Hepatocyte (in vitro differentiated cells): ENCODE measurements around the gene CLIP3. TPM values are rescaled to one million over a fixed set of nuclear protein-coding genes. Genes with fewer than 3 reads are reported as not detected.

Experiments used
- DNase-seq: peaks from one replicate; pipeline ENCODE4 v3.0.0-alpha.2; 2016; ENCODE audit warnings: low spot score
- H2AFZ ChIP-seq: fragments of 200-600 bp; sonication (generic); 2 replicates; pipeline ENCODE4 v1.6.0; 2016; ENCODE audit warnings: antibody characterized with exemption, mild to moderate bottlenecking
- H3K27ac ChIP-seq: fragments of 200-600 bp; sonication (generic); 2 replicates; pipeline ENCODE4 v1.5.1; 2016; ENCODE audit warnings: mild to moderate bottlenecking
- H3K27me3 ChIP-seq: fragments of 200-600 bp; sonication (generic); 2 replicates; pipeline ENCODE4 v1.6.1; 2016
- H3K36me3 ChIP-seq: fragments of 200-600 bp; sonication (generic); replicated peaks from 2 replicates; pipeline ENCODE4 v1.5.1; 2016; ENCODE audit warnings: low read depth; ENCODE audit not compliant: insufficient read depth
- H3K4me1 ChIP-seq: fragments of 200-600 bp; sonication (generic); 2 replicates; pipeline ENCODE4 v1.5.1; 2016; ENCODE audit warnings: mild to moderate bottlenecking, moderate library complexity; ENCODE audit not compliant: insufficient read depth
- H3K4me2 ChIP-seq: fragments of 200-600 bp; sonication (generic); 2 replicates; pipeline ENCODE4 v1.6.0; 2016
- H3K4me3 ChIP-seq: fragments of 200-600 bp; sonication (generic); 2 replicates; pipeline ENCODE4 v1.5.1; 2016; ENCODE audit warnings: mild to moderate bottlenecking
- H3K79me2 ChIP-seq: fragments of 200-600 bp; sonication (generic); 2 replicates; pipeline ENCODE4 v1.6.0; 2017; ENCODE audit warnings: mild to moderate bottlenecking
- H3K9me2 ChIP-seq: fragments of 200-600 bp; sonication (generic); replicated peaks from 2 replicates; pipeline ENCODE4 v1.6.0; 2017; ENCODE audit warnings: mild to moderate bottlenecking; ENCODE audit not compliant: insufficient read depth
- H3K9me3 ChIP-seq: fragments of 200-600 bp; sonication (generic); 2 replicates; pipeline ENCODE4 v1.5.1; 2016; ENCODE audit warnings: low read depth, mild to moderate bottlenecking
- H4K20me1 ChIP-seq: fragments of 200-600 bp; sonication (generic); 2 replicates; pipeline ENCODE4 v1.6.0; 2016; ENCODE audit warnings: mild to moderate bottlenecking; ENCODE audit not compliant: insufficient read depth, poor library complexity, severe bottlenecking
- CTCF ChIP-seq: fragments of 200-600 bp; sonication (generic); IDR thresholded peaks from 2 replicates; pipeline ENCODE4 v1.5.1; 2016; ENCODE audit warnings: antibody characterized with exemption, mild to moderate bottlenecking; ENCODE audit not compliant: poor library complexity
- EZH2 ChIP-seq: fragments of 200-600 bp; sonication (generic); IDR thresholded peaks from 2 replicates; pipeline ENCODE4 v1.6.1; 2016; ENCODE audit warnings: antibody characterized with exemption, mild to moderate bottlenecking, borderline replicate concordance
- EZH2phosphoT487 ChIP-seq: fragments of 200-600 bp; sonication (generic); IDR thresholded peaks from one replicate; pipeline ENCODE4 v1.6.1; 2018; ENCODE audit warnings: antibody characterized with exemption, mild to moderate bottlenecking, low read depth, moderate library complexity; ENCODE audit not compliant: unreplicated experiment, severe bottlenecking
- WGBS: methylation state at CpG from one replicate; pipeline ENCODE4 v1.1.6; 2016; ENCODE audit warnings: low lambda C conversion rate; ENCODE audit errors: missing lambda C conversion rate; 5-methylcytosine and 5-hydroxymethylcytosine counted together
- polyA plus RNA-seq: library from polyadenylated mRNA; unstranded; fragments of >200 nt; fragmentation: Nextera tagmentation; extraction: Ambion mirVana; gene quantifications from 2 replicates; pipeline ENCODE4 v1.2.1, GENCODE V29; 2016
- total RNA-seq: library from RNA; depleted of rRNA; stranded (reverse); fragments of >200 nt; gene quantifications from 2 replicates; pipeline ENCODE4 v1.2.3, GENCODE V29; 2014

Gene CLIP3
- total and polyA plus RNA-seq, 2 experiments from 2014 or later: 5.1 to 19.5 TPM

- H3K4me2 ChIP-seq: no peak overlapping the region
- no peak overlapping the region for H3K27ac ChIP-seq
- H3K36me3 ChIP-seq: no peaks in the 10 kb centered on the region
- H2AFZ ChIP-seq: no peak overlapping the region
- peaks cover 34% of the 10 kb centered on the region for H3K79me2 ChIP-seq
- H3K4me1 ChIP-seq: no peaks in the 10 kb centered on the region
- H3K27me3 ChIP-seq: no peaks in the 10 kb centered on the region
- H3K9me2 ChIP-seq: no peaks in the 10 kb centered on the region
- WGBS: 96% methylated on average over 3 of the region's 3 CpGs
- H3K9me3 ChIP-seq: no peaks in the 10 kb centered on the region
- no peak for DNase-seq
- TF ChIP-seq EZH2: no peak
- no peak for TF ChIP-seq CTCF
- TF ChIP-seq EZH2phosphoT487: no peak
- no peak overlapping the region for H3K4me3 ChIP-seq
- no peaks in the 10 kb centered on the region for H4K20me1 ChIP-seq
These were observed 31.1 kb downstream of the CLIP3 start for GRCh38 chr19:36001605-36002004.

- no peaks in the 10 kb centered on the region for H3K27me3 ChIP-seq
- no peaks in the 10 kb centered on the region for H3K9me2 ChIP-seq
- peak overlapping the region; percentile 91 for H3K4me2 ChIP-seq
- H2AFZ ChIP-seq: no peak overlapping the region
- WGBS: 94% methylated on average over 8 of the region's 8 CpGs
- no peaks in the 10 kb centered on the region for H4K20me1 ChIP-seq
- no peaks in the 10 kb centered on the region for H3K9me3 ChIP-seq
- DNase-seq: no peak
- H3K79me2 ChIP-seq: peaks cover 47% of the 10 kb centered on the region
- TF ChIP-seq EZH2phosphoT487 (no peak), CTCF (no peak), EZH2 (no peak)
- no peaks in the 10 kb centered on the region for H3K4me1 ChIP-seq
- no peak overlapping the region for H3K4me3 ChIP-seq
- H3K36me3 ChIP-seq: no peaks in the 10 kb centered on the region
- H3K27ac ChIP-seq: no peak overlapping the region
These were observed 35.9 kb downstream of the CLIP3 start for GRCh38 chr19:35996777-35997176.

- TF ChIP-seq EZH2 (no peak), CTCF (no peak), EZH2phosphoT487 (no peak)
- no peaks in the 10 kb centered on the region for H3K4me1 ChIP-seq
- no peaks in the 10 kb centered on the region for H3K9me3 ChIP-seq
- H3K79me2 ChIP-seq: peaks cover 34% of the 10 kb centered on the region
- WGBS: 1% methylated on average over 96 of the region's 97 CpGs
- H3K4me2 ChIP-seq: peak within 1 kb of the TSS; percentile 91
- H2AFZ ChIP-seq: peak within 1 kb of the TSS; percentile 94
- DNase-seq: peak; percentile 97
- H3K4me3 ChIP-seq: peak within 1 kb of the TSS; percentile 63
- peak within 1 kb of the TSS; percentile 75 for H3K27ac ChIP-seq
- H3K27me3 ChIP-seq: no peaks in the 10 kb centered on the region
- no peaks in the 10 kb centered on the region for H3K36me3 ChIP-seq
- H3K9me2 ChIP-seq: no peaks in the 10 kb centered on the region
- H4K20me1 ChIP-seq: no peaks in the 10 kb centered on the region
These were observed 37.4 kb downstream of the CLIP3 start, which contains the start of gene SDHAF1 for GRCh38 chr19:35995048-35995993. TSS of gene SDHAF1 (plus strand) at chr19:35995188. CDS start at chr19:35995275, 87 bp downstream.
